Trophoblast cell (in vitro differentiated cells and primary cell): ENCODE data around the gene SIPA1L3.

Source experiments
- DNase-seq, 2 donors: peaks; one replicate each; pipeline ENCODE4 v3.0.0-alpha.2; 2016
- H2AFZ ChIP-seq: 2 replicates; pipeline ENCODE4 v1.6.1; 2013; ENCODE audit warnings: low read length, moderate library complexity, mild to moderate bottlenecking; ENCODE audit not compliant: insufficient read depth, poor library complexity
- H2AK5ac ChIP-seq: 2 replicates; pipeline ENCODE4 v1.6.1; 2013; ENCODE audit warnings: mild to moderate bottlenecking, low read length
- H2BK120ac ChIP-seq: 2 replicates; pipeline ENCODE4 v1.6.1; 2013; ENCODE audit warnings: low read length, mild to moderate bottlenecking, moderate library complexity; ENCODE audit not compliant: insufficient read depth, poor library complexity
- H2BK12ac ChIP-seq: 2 replicates; pipeline ENCODE4 v1.6.1; 2013; ENCODE audit warnings: mild to moderate bottlenecking, low read length, moderate library complexity
- H2BK5ac ChIP-seq: 2 replicates; pipeline ENCODE4 v1.6.1; 2013; ENCODE audit warnings: low read length, low read depth, moderate library complexity, mild to moderate bottlenecking; ENCODE audit not compliant: poor library complexity
- H3K14ac ChIP-seq: 2 replicates; pipeline ENCODE4 v1.6.1; 2013; ENCODE audit warnings: mild to moderate bottlenecking, low read length
- H3K18ac ChIP-seq: 2 replicates; pipeline ENCODE4 v1.6.1; 2013; ENCODE audit warnings: mild to moderate bottlenecking, low read length
- H3K23ac ChIP-seq: 2 replicates; pipeline ENCODE4 v1.6.1; 2013; ENCODE audit warnings: low read length
- H3K27ac ChIP-seq: 2 replicates; pipeline ENCODE4 v1.5.1; 2013; ENCODE audit warnings: low read depth, mild to moderate bottlenecking, inconsistent platforms, low read length, moderate library complexity
- H3K27me3 ChIP-seq: 2 replicates; pipeline ENCODE4 v1.6.1; 2013; ENCODE audit warnings: inconsistent platforms, mild to moderate bottlenecking, low read length, moderate library complexity; ENCODE audit not compliant: insufficient read depth
- H3K36me3 ChIP-seq, 2 experiments: 1 replicate in 1 of 2; 2 replicates in 1 of 2; pipeline ENCODE4 v1.6.1; 2013; ENCODE audit warnings: low read length in 2 of 2, mild to moderate bottlenecking in 2 of 2, moderate library complexity in 1 of 2; ENCODE audit not compliant: insufficient read depth in 2 of 2, control insufficient read depth in 1 of 2
- H3K4ac ChIP-seq: 2 replicates; pipeline ENCODE4 v1.6.1; 2013; ENCODE audit warnings: low read depth, mild to moderate bottlenecking, low read length, moderate library complexity
- H3K4me1 ChIP-seq, 2 experiments: 1 replicate in 1 of 2; 2 replicates in 1 of 2; pipeline ENCODE4 v1.6.1; 2013; ENCODE audit warnings: low read length in 2 of 2, mild to moderate bottlenecking in 2 of 2, moderate library complexity in 1 of 2; ENCODE audit not compliant: insufficient read depth in 2 of 2, control insufficient read depth in 1 of 2
- H3K4me2 ChIP-seq: 2 replicates; pipeline ENCODE4 v1.6.1; 2013; ENCODE audit warnings: inconsistent platforms, mild to moderate bottlenecking, low read length, moderate library complexity
- H3K4me3 ChIP-seq: 2 replicates; pipeline ENCODE4 v1.5.1; 2013; ENCODE audit warnings: mild to moderate bottlenecking, low read depth, low read length, inconsistent platforms
- H3K79me1 ChIP-seq: one replicate; pipeline ENCODE4 v1.6.1; 2013; ENCODE audit warnings: low read length
- H3K79me2 ChIP-seq: 2 replicates; pipeline ENCODE4 v1.6.1; 2013; ENCODE audit warnings: low read length, mild to moderate bottlenecking; ENCODE audit not compliant: control insufficient read depth, insufficient read depth, poor library complexity
- H3K9ac ChIP-seq: 2 replicates; pipeline ENCODE4 v1.6.1; 2013; ENCODE audit warnings: mild to moderate bottlenecking, low read length
- H3K9me3 ChIP-seq: 2 replicates; pipeline ENCODE4 v1.6.1; 2013; ENCODE audit warnings: low read depth, mild to moderate bottlenecking, control low read depth, inconsistent platforms, low read length; ENCODE audit not compliant: insufficient read depth
- H4K12ac ChIP-seq: 2 replicates; pipeline ENCODE4 v1.6.1; 2013; ENCODE audit warnings: low read depth, mild to moderate bottlenecking, low read length, moderate library complexity
- H4K8ac ChIP-seq: 2 replicates; pipeline ENCODE4 v1.6.1; 2013; ENCODE audit warnings: low read depth, mild to moderate bottlenecking, low read length, moderate library complexity
- H4K91ac ChIP-seq: one replicate; pipeline ENCODE4 v1.6.1; 2013; ENCODE audit warnings: low read depth, mild to moderate bottlenecking, low read length, moderate library complexity
- WGBS: extraction: QIAGEN DNeasy Blood & Tissue Kit; methylation state at CpG from one replicate; pipeline ENCODE4 v1.1.7; 2013; ENCODE audit warnings: missing lambda C conversion rate; ENCODE audit not compliant: insufficient read length, insufficient coverage; ENCODE audit errors: extremely low coverage; 5-methylcytosine and 5-hydroxymethylcytosine counted together

SIPA1L3 gene

DNA sequence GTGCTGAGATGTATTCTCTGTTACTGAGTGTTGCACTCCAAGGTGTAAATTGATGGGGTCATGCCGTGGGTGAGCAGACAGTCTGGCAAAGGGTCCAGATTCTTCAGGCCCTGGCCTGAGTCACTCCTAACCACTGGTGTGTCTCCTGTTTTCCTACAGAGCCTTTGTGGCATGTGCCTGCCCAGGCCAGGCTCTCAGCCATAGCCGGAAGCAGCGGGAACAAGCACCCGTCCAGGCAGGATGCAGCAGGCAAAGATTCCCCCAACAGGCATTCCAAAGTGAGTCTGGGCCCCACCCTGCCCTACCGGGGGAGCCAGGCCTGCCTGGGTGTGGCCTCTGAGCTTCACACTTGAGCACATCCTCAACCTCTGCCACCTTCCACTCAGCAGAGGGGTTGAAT, 255.1 kb downstream of the SIPA1L3 start:
- H3K23ac ChIP-seq: no peak overlapping the region
- no peak overlapping the region for H2AFZ ChIP-seq
- WGBS: no CpG with 5 or more reads among the region's 5 CpGs
- no peak overlapping the region for H3K4me2 ChIP-seq
- H3K79me2 ChIP-seq: no peaks in the 10 kb centered on the region
- H3K14ac ChIP-seq: no peak overlapping the region
- no peaks in the 10 kb centered on the region for H3K4me1 ChIP-seq
- H4K12ac ChIP-seq: no peak overlapping the region
- H4K91ac ChIP-seq: no peak overlapping the region
- no peak for DNase-seq
- no peak overlapping the region for H2AK5ac ChIP-seq
- H3K27me3 ChIP-seq: no peaks in the 10 kb centered on the region
- H3K27ac ChIP-seq: no peak overlapping the region
- H4K8ac ChIP-seq: no peak overlapping the region
- H2BK120ac ChIP-seq: no peak overlapping the region
- H2BK5ac ChIP-seq: no peak overlapping the region
- H3K18ac ChIP-seq: no peak overlapping the region
- H3K36me3 ChIP-seq: peaks cover 24 to 38% of the 10 kb centered on the region in 2 experiments
- H3K79me1 ChIP-seq: no peaks in the 10 kb centered on the region
- H3K9ac ChIP-seq: no peak overlapping the region
- no peak overlapping the region for H3K4me3 ChIP-seq
- no peak overlapping the region for H2BK12ac ChIP-seq
- H3K4ac ChIP-seq: no peak overlapping the region
- H3K9me3 ChIP-seq: peaks cover 12% of the 10 kb centered on the region

GRCh38 chr19:38162632-38163031, 255.6 kb downstream of the SIPA1L3 start:
- H3K9me3 ChIP-seq: peaks cover 12% of the 10 kb centered on the region
- H4K91ac ChIP-seq: no peak overlapping the region
- WGBS: no CpG with 5 or more reads among the region's 7 CpGs
- no peak overlapping the region for H3K18ac ChIP-seq
- H3K27me3 ChIP-seq: no peaks in the 10 kb centered on the region
- no peak overlapping the region for H4K8ac ChIP-seq
- H2AFZ ChIP-seq: no peak overlapping the region
- H2BK5ac ChIP-seq: no peak overlapping the region
- DNase-seq: no peak
- H3K4me2 ChIP-seq: no peak overlapping the region
- no peak overlapping the region for H3K4ac ChIP-seq
- no peak overlapping the region for H3K14ac ChIP-seq
- H3K79me1 ChIP-seq: no peaks in the 10 kb centered on the region
- no peak overlapping the region for H3K27ac ChIP-seq
- H2AK5ac ChIP-seq: no peak overlapping the region
- H3K36me3 ChIP-seq: peaks cover 24 to 37% of the 10 kb centered on the region in 2 experiments
- H2BK12ac ChIP-seq: no peak overlapping the region
- H2BK120ac ChIP-seq: no peak overlapping the region
- no peak overlapping the region for H4K12ac ChIP-seq
- no peak overlapping the region for H3K23ac ChIP-seq
- H3K4me3 ChIP-seq: no peak overlapping the region
- no peaks in the 10 kb centered on the region for H3K79me2 ChIP-seq
- no peaks in the 10 kb centered on the region for H3K4me1 ChIP-seq
- H3K9ac ChIP-seq: no peak overlapping the region

DNA sequence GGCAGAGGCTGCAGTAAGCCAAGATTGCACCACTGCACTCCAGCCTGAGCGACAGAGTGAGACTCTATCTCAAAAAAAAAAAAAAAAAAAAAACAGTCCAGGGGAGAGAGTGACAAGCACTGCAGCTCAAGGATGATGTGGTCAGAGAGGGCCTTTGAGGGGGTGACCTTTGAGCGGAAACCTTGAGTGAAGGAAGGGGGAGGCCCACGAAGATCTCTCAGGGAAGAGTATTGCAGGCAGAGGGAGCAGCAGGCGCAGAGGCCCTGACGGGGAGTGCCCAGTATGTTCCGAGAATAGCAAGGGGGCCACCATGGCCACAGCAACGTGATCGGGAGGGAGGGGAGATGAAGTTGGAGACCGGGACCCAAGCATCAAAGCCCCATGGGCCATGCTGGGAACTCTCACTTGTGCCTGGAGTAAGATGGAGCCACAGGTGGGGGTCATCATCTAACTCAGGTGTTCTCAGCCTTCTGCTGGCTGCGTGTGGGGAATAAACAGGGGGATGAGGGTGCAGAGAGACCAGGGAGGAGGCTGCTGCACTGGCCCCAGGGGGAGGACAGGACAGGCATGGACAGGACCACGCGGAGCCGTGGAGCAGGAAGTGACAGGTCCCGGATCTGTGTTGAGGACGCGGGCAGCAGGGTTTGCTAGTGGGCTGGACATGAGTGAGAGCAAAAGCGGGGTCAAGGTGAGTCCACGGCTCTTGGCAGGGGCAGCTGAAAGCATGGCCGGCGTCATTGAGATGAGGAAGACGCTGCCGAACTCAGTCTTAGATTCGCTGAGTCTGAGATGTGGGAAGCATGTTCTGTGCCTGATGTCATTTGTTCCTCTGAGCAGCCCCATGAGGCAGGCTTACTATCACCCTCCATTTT, 256.6 kb downstream of the SIPA1L3 start:
- no peak overlapping the region for H2BK12ac ChIP-seq
- no peak overlapping the region for H2BK5ac ChIP-seq
- H3K4me1 ChIP-seq: no peaks in the 10 kb centered on the region
- no peak overlapping the region for H3K27ac ChIP-seq
- no peak overlapping the region for H2AFZ ChIP-seq
- no peaks in the 10 kb centered on the region for H3K79me1 ChIP-seq
- DNase-seq: no peak
- no peak overlapping the region for H3K9ac ChIP-seq
- no peak overlapping the region for H3K18ac ChIP-seq
- H3K4me3 ChIP-seq: no peak overlapping the region
- H3K36me3 ChIP-seq: peaks cover 24 to 37% of the 10 kb centered on the region in 2 experiments
- H3K14ac ChIP-seq: no peak overlapping the region
- no peak overlapping the region for H4K8ac ChIP-seq
- no peak overlapping the region for H2AK5ac ChIP-seq
- no peaks in the 10 kb centered on the region for H3K79me2 ChIP-seq
- H4K12ac ChIP-seq: no peak overlapping the region
- H3K27me3 ChIP-seq: no peaks in the 10 kb centered on the region
- H3K9me3 ChIP-seq: peaks cover 12% of the 10 kb centered on the region
- H4K91ac ChIP-seq: no peak overlapping the region
- H2BK120ac ChIP-seq: no peak overlapping the region
- no peak overlapping the region for H3K23ac ChIP-seq
- no CpG with 5 or more reads among the region's 23 CpGs for WGBS
- no peak overlapping the region for H3K4ac ChIP-seq
- H3K4me2 ChIP-seq: no peak overlapping the region

- Histone ChIP-seq H3K27me3 (no peaks in the 10 kb centered on the region), H2BK120ac (no peak overlapping the region), H2AFZ (no peak overlapping the region), H4K8ac (no peak overlapping the region), H3K27ac (no peak overlapping the region), H3K79me1 (no peaks in the 10 kb centered on the region), H4K12ac (no peak overlapping the region), H3K18ac (no peak overlapping the region), H2BK12ac (no peak overlapping the region), H3K4me2 (no peak overlapping the region), H2AK5ac (no peak overlapping the region), H3K4me1 (no peaks in the 10 kb centered on the region), H3K14ac (no peak overlapping the region), H4K91ac (no peak overlapping the region), H2BK5ac (no peak overlapping the region), H3K23ac (no peak overlapping the region), H3K4ac (no peak overlapping the region), H3K4me3 (no peak overlapping the region), H3K9ac (no peak overlapping the region), H3K9me3 (peaks cover 11% of the 10 kb centered on the region), H3K36me3 (peaks cover 24 to 30% of the 10 kb centered on the region in 2 experiments), H3K79me2 (no peaks in the 10 kb centered on the region)
- no peak for DNase-seq
- no CpG with 5 or more reads among the region's 25 CpGs for WGBS
These were observed 257.5 kb downstream of the SIPA1L3 start for GRCh38 chr19:38164526-38164925.
